K562 (cell line): ENCODE data around the gene SCN7A. TPM values are rescaled to one million over a fixed set of nuclear protein-coding genes. Genes with fewer than 3 reads are reported as not detected.

Source experiments
- ATAC-seq: fragments of 200-7000 bp; cut with Tn5 transposase; 3 replicates; pipeline ENCODE4 v1.9.1; 2020; ENCODE audit warnings: moderate library complexity
- BruUV-seq: library from RNA; stranded (reverse); fragments of 400-500 nt; replicated peaks from 2 replicates; lab custom pipeline; 2021; lab: Mats Ljungman, UMichigan
- CTCF ChIA-PET: fragments of 300-600 bp; formaldehyde crosslinking; extraction: SDS; loops from one replicate; lab custom pipeline; 2021; ENCODE audit warnings: low intra/inter-chr PET ratio; lab: Yijun Ruan, JAX
- POLR2A ChIA-PET: fragments of 300-600, 350-650 bp; sonication (Branson Sonifier 250); formaldehyde crosslinking; extraction: SDS; loops from one replicate; lab custom pipeline; 2021; ENCODE audit warnings: antibody characterized with exemption, inconsistent platforms; lab: Yijun Ruan, JAX
- DNase-seq, 4 experiments: peaks; one replicate each; pipeline versions ENCODE4 v3.0.0 to v3.0.0-alpha.2; 2011 to 2018; ENCODE audit warnings: low spot score in 3 of 4, mixed read lengths in 3 of 4; ENCODE audit errors: extremely low read depth in 1 of 4
- FAIRE-seq: peaks from 2 replicates; lab custom pipeline; 2011; peaks lifted over from hg19 to GRCh38; lab: Jason Lieb, UNC
- H2AFZ ChIP-seq: 2 replicates; pipeline ENCODE4 v1.6.0; 2011; ENCODE audit warnings: low read depth, low read length, control low read depth, inconsistent platforms
- H3K27ac ChIP-seq: fragments of 200-600 bp; 3 replicates; pipeline ENCODE4 v1.8.0; 2011; ENCODE audit warnings: low read depth, mild to moderate bottlenecking, control low read depth, inconsistent platforms, low read length, moderate library complexity, mixed read lengths; ENCODE audit errors: extremely low read depth
- H3K27me3 ChIP-seq, 2 experiments: fragments of 300-600 bp in 1 of 2; 2 replicates in 1 of 2; 3 replicates in 1 of 2; pipeline versions ENCODE4 v1.6.0 to v1.8.0; 2011; ENCODE audit warnings: inconsistent platforms in 2 of 2, low read length in 2 of 2, mild to moderate bottlenecking in 1 of 2, mixed read lengths in 1 of 2, moderate library complexity in 1 of 2; ENCODE audit not compliant: control insufficient read depth in 2 of 2, insufficient read depth in 2 of 2
- H3K36me3 ChIP-seq: fragments of 300-600 bp; 3 replicates; pipeline ENCODE4 v1.8.0; 2011; ENCODE audit warnings: mild to moderate bottlenecking, low read length, inconsistent platforms; ENCODE audit not compliant: control insufficient read depth, insufficient read depth
- H3K4me1 ChIP-seq, 2 experiments: fragments of 200-600 bp in 1 of 2; replicated peaks in 1 of 2; 2 replicates in 1 of 2; 3 replicates in 1 of 2; pipeline versions ENCODE4 v1.5.1 to v1.8.0; 2011; ENCODE audit warnings: inconsistent platforms in 2 of 2, low read length in 2 of 2, mild to moderate bottlenecking in 1 of 2, mixed read lengths in 1 of 2, moderate library complexity in 1 of 2; ENCODE audit not compliant: control insufficient read depth in 2 of 2, insufficient read depth in 2 of 2
- H3K4me2 ChIP-seq: 2 replicates; pipeline ENCODE4 v1.6.1; 2011; ENCODE audit warnings: low read length, control low read depth, inconsistent platforms, mixed read lengths; ENCODE audit not compliant: insufficient read depth
- H3K4me3 ChIP-seq: fragments of 200-600 bp; sonication (generic), shearing (Covaris generic); 2 replicates; pipeline ENCODE4 v1.5.1; 2016; ENCODE audit warnings: control low read depth, inconsistent platforms
- H3K79me2 ChIP-seq: fragments of 200-600 bp; 3 replicates; pipeline ENCODE4 v1.8.0; 2011; ENCODE audit warnings: low read length, inconsistent platforms; ENCODE audit not compliant: control insufficient read depth, insufficient read depth
- H3K9ac ChIP-seq, 2 experiments: 2 replicates each; pipeline versions ENCODE4 v1.6.0 to v1.6.1; 2011; ENCODE audit warnings: low read depth in 2 of 2, low read length in 2 of 2, control low read depth in 1 of 2, inconsistent platforms in 1 of 2, mild to moderate bottlenecking in 1 of 2, mixed read lengths in 1 of 2; ENCODE audit not compliant: insufficient read depth in 1 of 2
- H3K9me1 ChIP-seq: one replicate; pipeline ENCODE4 v1.6.0; 2011; ENCODE audit warnings: inconsistent platforms, mild to moderate bottlenecking, low read length, moderate library complexity; ENCODE audit not compliant: control insufficient read depth, insufficient read depth
- H3K9me3 ChIP-seq: replicated peaks from 2 replicates; pipeline ENCODE4 v1.5.1; 2011; ENCODE audit warnings: low read depth, low read length, inconsistent platforms; ENCODE audit not compliant: control insufficient read depth, insufficient read depth
- H4K20me1 ChIP-seq: replicated peaks from 2 replicates; pipeline ENCODE4 v1.6.1; 2011; ENCODE audit warnings: low read length, inconsistent platforms, mixed read lengths; ENCODE audit not compliant: control insufficient read depth, insufficient read depth
- BCL6 ChIP-seq: fragments of 250-450 bp; sonication (Bioruptor Pico); IDR thresholded peaks from 2 replicates; pipeline ENCODE4 v1.4.0; 2020
- CHD1 ChIP-seq: fragments of 200-600 bp; sonication (generic); IDR thresholded peaks from one replicate; pipeline ENCODE4 v1.6.1; 2012; ENCODE audit warnings: mild to moderate bottlenecking, moderate library complexity, low read length, inconsistent platforms
- CREM ChIP-seq: IDR thresholded peaks from 2 replicates; pipeline ENCODE4 v1.6.1; 2014; ENCODE audit warnings: antibody characterized with exemption, low read depth
- JUN ChIP-seq, 2 experiments: sonication (generic) in 1 of 2; formaldehyde crosslinking in 1 of 2; IDR thresholded peaks; 2 replicates each; pipeline versions ENCODE4 v1.6.1 to v1.8.0; 2012 to 2022; ENCODE audit warnings: borderline replicate concordance in 2 of 2, mild to moderate bottlenecking in 2 of 2, improper control_type of control experiment in 1 of 2, low read depth in 1 of 2, low read length in 1 of 2, missing genetic modification reagents in 1 of 2
- NR4A1 ChIP-seq, 2 experiments: fragments of 250-450 bp in 1 of 2; fragments of 450-650 bp in 1 of 2; sonication (Bioruptor Pico) in 1 of 2; IDR thresholded peaks; 2 replicates each; pipeline versions ENCODE4 v1.4.0 to v1.6.1; 2016 to 2020; ENCODE audit warnings: mild to moderate bottlenecking in 2 of 2, missing compliant biosample characterization in 1 of 2, missing genetic modification characterization in 1 of 2, moderate library complexity in 1 of 2
- PRPF4 ChIP-seq: fragments of 200-400 bp; formaldehyde crosslinking; IDR thresholded peaks from one replicate; pipeline ENCODE4 v1.6.1; 2017; ENCODE audit warnings: low read length, low read depth, mild to moderate bottlenecking; ENCODE audit not compliant: insufficient read depth, poor library complexity, severe bottlenecking
- RBM15 ChIP-seq: fragments of 200-400 bp; formaldehyde crosslinking; IDR thresholded peaks from 2 replicates; pipeline ENCODE4 v1.6.1; 2018; ENCODE audit warnings: mild to moderate bottlenecking, low read length, moderate library complexity; ENCODE audit not compliant: insufficient read depth
- RBM25 ChIP-seq: fragments of 200-400 bp; formaldehyde crosslinking; IDR thresholded peaks from 2 replicates; pipeline ENCODE4 v1.6.1; 2018; ENCODE audit warnings: low read length, low read depth, moderate library complexity; ENCODE audit not compliant: severe bottlenecking
- SP1 ChIP-seq: sonication (generic); formaldehyde crosslinking; IDR thresholded peaks from 2 replicates; pipeline ENCODE4 v1.8.1; 2022; ENCODE audit warnings: mild to moderate bottlenecking, missing genetic modification reagents
- SRSF9 ChIP-seq: fragments of 200-400 bp; formaldehyde crosslinking; IDR thresholded peaks from 2 replicates; pipeline ENCODE4 v1.6.1; 2017; ENCODE audit warnings: low read depth, low read length, borderline replicate concordance
- XRCC5 ChIP-seq: fragments of 200-400 bp; formaldehyde crosslinking; IDR thresholded peaks from 2 replicates; pipeline ENCODE4 v1.6.1; 2017; ENCODE audit warnings: low read depth, mild to moderate bottlenecking, low read length
- ZKSCAN3 ChIP-seq: fragments of 250-450 bp; sonication (Bioruptor Pico); IDR thresholded peaks from 2 replicates; pipeline ENCODE4 v1.4.0; 2020
- ZNF316 ChIP-seq: fragments of 450-650 bp; IDR thresholded peaks from 2 replicates; pipeline ENCODE4 v1.6.1; 2016
- WGBS: fragments of 100-300 bp; shearing (Covaris generic); methylation state at CpG from one replicate; pipeline ENCODE4 v1.1.6; 2016; ENCODE audit warnings: low coverage, mixed read lengths; ENCODE audit not compliant: insufficient coverage; ENCODE audit errors: missing lambda C conversion rate; 5-methylcytosine and 5-hydroxymethylcytosine counted together
- in situ Hi-C: fragments of 300-500 bp; cut with MboI; formaldehyde crosslinking; loops from 4 replicates; pipeline ENCODE4 v1.15.0; 2018; ENCODE audit warnings: inconsistent platforms, mixed read lengths
- intact Hi-C: fragments of 100-400 bp; cut with micrococcal nuclease; formaldehyde crosslinking; loops from 2 replicates; pipeline ENCODE4 v1.14.2; 2022
- polyA plus RNA-seq, 8 experiments: library from polyadenylated mRNA; depleted of rRNA in 4 of 8; stranded (reverse) in 5 of 8; unstranded in 3 of 8; fragments of >200 nt; fragmentation: Nextera tagmentation in 2 of 8; fragmentation: Illumina TruSeq in 1 of 8; extraction: Ambion mirVana in 2 of 8; extraction: Trizol in 1 of 8; gene quantifications; 2 replicates each; pipeline versions ENCODE4 v1.2.1 to v1.2.3, GENCODE V29; 2011 to 2014; ENCODE audit warnings: inconsistent platforms in 1 of 8, missing spikeins in 1 of 8
- total RNA-seq, 7 experiments: library from RNA; depleted of rRNA in 6 of 7; stranded (reverse); fragments of >200 nt in 6 of 7; fragmentation: Illumina TruSeq in 2 of 7; extraction: Trizol in 2 of 7; gene quantifications; 2 replicates each; pipeline versions ENCODE4 v1.2.1 to v1.2.3, GENCODE V29; 2011 to 2021; ENCODE audit warnings: low replicate concordance in 1 of 7
- TF ChIP-seq, protein P1 (sequence below): fragments of 450-650 bp; IDR thresholded peaks from 2 replicates; pipeline ENCODE4 v1.6.1; 2017; ENCODE audit warnings: mild to moderate bottlenecking, moderate library complexity
- TF ChIP-seq, protein P2 (sequence below): IDR thresholded peaks from 2 replicates; pipeline ENCODE4 v1.6.1; 2011; ENCODE audit not compliant: insufficient read length; ENCODE audit errors: extremely low read depth

Gene SCN7A
- total and polyA plus RNA-seq, 9 of the 15 experiments (the other 6 are each of a cell fraction or from before 2014, with no cell fraction given) = under 0.01 to 0.05 (median 0.03) TPM; not detected in 3

DNA sequence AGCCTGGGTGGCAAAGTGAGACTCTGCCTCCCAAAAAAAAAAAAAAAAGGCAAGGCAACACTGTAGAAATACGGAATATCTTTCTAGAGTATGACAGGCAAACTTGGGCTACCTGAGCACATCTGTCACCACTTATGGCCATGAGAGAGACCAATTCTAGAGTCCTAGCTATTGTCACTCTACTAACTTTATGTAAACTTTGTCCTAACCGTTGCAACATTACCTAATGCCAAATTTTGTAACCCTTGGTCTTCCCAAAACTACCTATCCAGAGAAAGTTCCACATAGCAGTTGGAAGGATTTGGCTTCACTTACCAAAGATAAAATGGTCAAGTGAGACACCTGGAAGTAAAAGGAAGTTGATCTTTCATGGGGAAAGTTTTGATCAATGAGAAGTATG lies 26.6 kb upstream of the SCN7A start:
- intact Hi-C loops = no loop called here
- H3K36me3 ChIP-seq = no peaks in the 10 kb centered on the region
- DNase-seq = no peak
- no peaks in the 10 kb centered on the region for H3K9me3 ChIP-seq
- BruUV-seq = no TSS peak
- no peaks in the 10 kb centered on the region for H3K9me1 ChIP-seq
- no peaks in the 10 kb centered on the region for H3K4me1 ChIP-seq
- no peak overlapping the region for H3K4me3 ChIP-seq
- in situ Hi-C loops = no loop called here
- H3K27me3 ChIP-seq = no peaks in the 10 kb centered on the region
- ChIA-PET POLR2A (interaction anchor here (0.9 kb wide), 1 partner anchor 11 kb away, joined by 3 read pairs; no protein-coding TSS in a partner anchor), CTCF (no interaction called here)
- H3K79me2 ChIP-seq = no peaks in the 10 kb centered on the region
- no peak overlapping the region for H2AFZ ChIP-seq
- no peak for ATAC-seq
- no peak overlapping the region for H3K4me2 ChIP-seq
- no peak overlapping the region for H3K9ac ChIP-seq
- no peak overlapping the region for H3K27ac ChIP-seq
- H4K20me1 ChIP-seq = no peaks in the 10 kb centered on the region
- 0% methylated on average over 2 of the region's 2 CpGs for WGBS
- FAIRE-seq = no peak
- TF ChIP-seq CREM = no peak
- TF ChIP-seq CHD1 = no peak
- TF ChIP-seq NR4A1 (CRISPR knock-in tag; IDR thresholded peaks at IDR 0.05) = no peak
- no peak for TF ChIP-seq NR4A1 (tag; IDR thresholded peaks at IDR 0.05)
- no peak for TF ChIP-seq XRCC5
- TF ChIP-seq, protein P1, sequence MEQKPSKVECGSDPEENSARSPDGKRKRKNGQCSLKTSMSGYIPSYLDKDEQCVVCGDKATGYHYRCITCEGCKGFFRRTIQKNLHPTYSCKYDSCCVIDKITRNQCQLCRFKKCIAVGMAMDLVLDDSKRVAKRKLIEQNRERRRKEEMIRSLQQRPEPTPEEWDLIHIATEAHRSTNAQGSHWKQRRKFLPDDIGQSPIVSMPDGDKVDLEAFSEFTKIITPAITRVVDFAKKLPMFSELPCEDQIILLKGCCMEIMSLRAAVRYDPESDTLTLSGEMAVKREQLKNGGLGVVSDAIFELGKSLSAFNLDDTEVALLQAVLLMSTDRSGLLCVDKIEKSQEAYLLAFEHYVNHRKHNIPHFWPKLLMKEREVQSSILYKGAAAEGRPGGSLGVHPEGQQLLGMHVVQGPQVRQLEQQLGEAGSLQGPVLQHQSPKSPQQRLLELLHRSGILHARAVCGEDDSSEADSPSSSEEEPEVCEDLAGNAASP = no peak
- TF ChIP-seq BCL6 (CRISPR knock-in tag) = no peak
- no peak for TF ChIP-seq RBM15
- no peak for TF ChIP-seq PRPF4
- no peak for TF ChIP-seq ZNF316
- no peak for TF ChIP-seq JUN (IDR thresholded peaks at IDR 0.05; ENCODE audit: borderline replicate concordance, low read depth, low read length)
- TF ChIP-seq JUN (CRISPR knock-in tag; IDR thresholded peaks at IDR 0.05; ENCODE audit: borderline replicate concordance) = no peak
- TF ChIP-seq SRSF9 = no peak
- TF ChIP-seq ZKSCAN3 (CRISPR knock-in tag) = no peak
- TF ChIP-seq, protein P2, sequence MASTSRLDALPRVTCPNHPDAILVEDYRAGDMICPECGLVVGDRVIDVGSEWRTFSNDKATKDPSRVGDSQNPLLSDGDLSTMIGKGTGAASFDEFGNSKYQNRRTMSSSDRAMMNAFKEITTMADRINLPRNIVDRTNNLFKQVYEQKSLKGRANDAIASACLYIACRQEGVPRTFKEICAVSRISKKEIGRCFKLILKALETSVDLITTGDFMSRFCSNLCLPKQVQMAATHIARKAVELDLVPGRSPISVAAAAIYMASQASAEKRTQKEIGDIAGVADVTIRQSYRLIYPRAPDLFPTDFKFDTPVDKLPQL = no peak
- TF ChIP-seq SP1 (CRISPR knock-in tag) = no peak
- TF ChIP-seq RBM25 = no peak
